Prostate gland (tissue), 2 donors: ENCODE measurements around the gene PPM1B. TPM values are rescaled to one million over a fixed set of nuclear protein-coding genes. Genes with fewer than 3 reads are reported as not detected.

Source experiments
- DNase-seq: peaks from one replicate; pipeline ENCODE4 v3.0.0-alpha.2; 2019; ENCODE audit warnings: low spot score
- H3K27ac ChIP-seq, 2 donors: fragments of 200-600 bp; sonication (generic); 2 replicates each; pipeline ENCODE4 v1.5.1; 2017 to 2019
- H3K27me3 ChIP-seq: fragments of 200-600 bp; sonication (generic); replicated peaks from 2 replicates; pipeline ENCODE4 v1.5.1; 2019; ENCODE audit not compliant: insufficient read depth
- H3K36me3 ChIP-seq, 2 donors: fragments of 200-600 bp; sonication (generic); 1 replicate in 1 of 2; 2 replicates in 1 of 2; pipeline versions ENCODE4 v1.5.1 to v1.8.1; 2017 to 2019
- H3K4me1 ChIP-seq: fragments of 200-600 bp; sonication (generic); replicated peaks from 2 replicates; pipeline ENCODE4 v1.5.1; 2019
- H3K4me3 ChIP-seq, 2 donors: fragments of 200-600 bp; sonication (generic); 2 replicates each; pipeline ENCODE4 v1.5.1; 2017 to 2019
- H3K9me3 ChIP-seq: fragments of 200-600 bp; sonication (generic); 2 replicates; pipeline ENCODE4 v1.5.1; 2017
- POLR2A ChIP-seq: fragments of 450-650 bp; IDR thresholded peaks from one replicate; pipeline ENCODE4 v1.6.1; 2016; ENCODE audit warnings: antibody characterized with exemption, mild to moderate bottlenecking
- POLR2AphosphoS5 ChIP-seq: sonication (generic); formaldehyde crosslinking; IDR thresholded peaks from one replicate; pipeline ENCODE4 v1.6.1; 2017; ENCODE audit warnings: antibody characterized with exemption
- WGBS: methylation state at CpG from one replicate; pipeline ENCODE4 v1.1.5; 2018; 5-methylcytosine and 5-hydroxymethylcytosine counted together
- intact Hi-C: fragments of 100-400 bp; cut with DNase I; formaldehyde crosslinking; loops from one replicate; pipeline ENCODE4 v1.14.2; 2022
- total RNA-seq, 2 donors: library from RNA; depleted of rRNA; stranded (reverse); fragments of >200 nt; gene quantifications; one replicate each; pipeline ENCODE4 v1.1.0, GENCODE V29; 2016
- TF ChIP-seq, protein P1 (sequence below), 4 experiments: fragments of 200-600 bp in 2 of 4; fragments of 450-650 bp in 2 of 4; sonication (generic) in 2 of 4; IDR thresholded peaks; 1 replicate in 3 of 4; 2 replicates in 1 of 4; pipeline ENCODE4 v1.5.1; 2016 to 2019; ENCODE audit warnings: antibody characterized with exemption in 4 of 4, mild to moderate bottlenecking in 2 of 4, moderate library complexity in 2 of 4

The PPM1B gene
- total RNA-seq, 2 donors from 2014 or later, result 59.9 to 65.4 TPM

DNA sequence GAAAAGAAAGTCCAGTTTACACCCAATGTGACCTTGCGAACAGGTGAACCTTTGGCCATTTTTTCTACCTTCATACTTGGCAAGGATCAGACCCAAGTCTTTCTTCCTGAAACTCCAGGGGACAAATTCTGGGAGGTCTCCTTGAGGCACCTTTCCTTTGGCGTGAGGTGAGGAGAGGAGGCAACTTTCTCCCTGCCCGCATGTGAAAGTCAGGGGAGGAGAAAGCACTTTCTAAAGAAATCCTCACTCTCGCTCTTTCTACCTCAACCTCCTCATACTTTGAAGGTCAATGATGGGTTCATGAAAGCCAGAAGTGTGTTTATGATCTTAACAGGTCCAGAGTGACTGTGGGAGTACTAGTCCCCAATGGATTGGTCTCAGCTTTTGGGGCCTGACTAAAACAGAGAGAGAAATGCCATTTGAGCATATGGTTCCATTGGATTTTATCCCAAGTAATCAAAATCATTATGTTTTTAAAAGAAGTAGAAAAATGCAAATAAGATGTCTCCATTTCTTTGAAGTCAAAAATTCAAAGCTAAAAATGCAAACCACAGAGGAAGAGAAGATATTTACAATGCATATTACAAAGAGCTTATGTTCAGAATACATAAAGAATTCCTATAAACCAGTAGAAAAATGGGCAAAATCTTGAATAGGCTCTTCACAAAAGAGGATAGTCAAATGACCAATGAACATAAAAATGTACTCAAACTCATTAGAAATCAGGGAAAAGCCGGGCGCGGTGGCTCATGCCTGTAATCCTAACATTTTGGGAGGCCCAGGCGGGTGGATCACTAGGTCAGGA is 15.6 kb upstream of the PPM1B start:
- H3K36me3 ChIP-seq, result no peaks in the 10 kb centered on the region
- no peak overlapping the region for H3K27ac ChIP-seq
- no peaks in the 10 kb centered on the region for H3K27me3 ChIP-seq
- intact Hi-C loops, result no loop called here
- no peak for DNase-seq
- no peaks in the 10 kb centered on the region for H3K4me1 ChIP-seq
- no peak for TF ChIP-seq POLR2AphosphoS5
- TF ChIP-seq, protein P1, sequence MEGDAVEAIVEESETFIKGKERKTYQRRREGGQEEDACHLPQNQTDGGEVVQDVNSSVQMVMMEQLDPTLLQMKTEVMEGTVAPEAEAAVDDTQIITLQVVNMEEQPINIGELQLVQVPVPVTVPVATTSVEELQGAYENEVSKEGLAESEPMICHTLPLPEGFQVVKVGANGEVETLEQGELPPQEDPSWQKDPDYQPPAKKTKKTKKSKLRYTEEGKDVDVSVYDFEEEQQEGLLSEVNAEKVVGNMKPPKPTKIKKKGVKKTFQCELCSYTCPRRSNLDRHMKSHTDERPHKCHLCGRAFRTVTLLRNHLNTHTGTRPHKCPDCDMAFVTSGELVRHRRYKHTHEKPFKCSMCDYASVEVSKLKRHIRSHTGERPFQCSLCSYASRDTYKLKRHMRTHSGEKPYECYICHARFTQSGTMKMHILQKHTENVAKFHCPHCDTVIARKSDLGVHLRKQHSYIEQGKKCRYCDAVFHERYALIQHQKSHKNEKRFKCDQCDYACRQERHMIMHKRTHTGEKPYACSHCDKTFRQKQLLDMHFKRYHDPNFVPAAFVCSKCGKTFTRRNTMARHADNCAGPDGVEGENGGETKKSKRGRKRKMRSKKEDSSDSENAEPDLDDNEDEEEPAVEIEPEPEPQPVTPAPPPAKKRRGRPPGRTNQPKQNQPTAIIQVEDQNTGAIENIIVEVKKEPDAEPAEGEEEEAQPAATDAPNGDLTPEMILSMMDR (IDR thresholded peaks at IDR 0.05), result no peak
- TF ChIP-seq POLR2A, result no peak
- 94% methylated on average over 8 of the region's 8 CpGs for WGBS
- H3K9me3 ChIP-seq, result no peaks in the 10 kb centered on the region
- H3K4me3 ChIP-seq, result no peak overlapping the region

DNA sequence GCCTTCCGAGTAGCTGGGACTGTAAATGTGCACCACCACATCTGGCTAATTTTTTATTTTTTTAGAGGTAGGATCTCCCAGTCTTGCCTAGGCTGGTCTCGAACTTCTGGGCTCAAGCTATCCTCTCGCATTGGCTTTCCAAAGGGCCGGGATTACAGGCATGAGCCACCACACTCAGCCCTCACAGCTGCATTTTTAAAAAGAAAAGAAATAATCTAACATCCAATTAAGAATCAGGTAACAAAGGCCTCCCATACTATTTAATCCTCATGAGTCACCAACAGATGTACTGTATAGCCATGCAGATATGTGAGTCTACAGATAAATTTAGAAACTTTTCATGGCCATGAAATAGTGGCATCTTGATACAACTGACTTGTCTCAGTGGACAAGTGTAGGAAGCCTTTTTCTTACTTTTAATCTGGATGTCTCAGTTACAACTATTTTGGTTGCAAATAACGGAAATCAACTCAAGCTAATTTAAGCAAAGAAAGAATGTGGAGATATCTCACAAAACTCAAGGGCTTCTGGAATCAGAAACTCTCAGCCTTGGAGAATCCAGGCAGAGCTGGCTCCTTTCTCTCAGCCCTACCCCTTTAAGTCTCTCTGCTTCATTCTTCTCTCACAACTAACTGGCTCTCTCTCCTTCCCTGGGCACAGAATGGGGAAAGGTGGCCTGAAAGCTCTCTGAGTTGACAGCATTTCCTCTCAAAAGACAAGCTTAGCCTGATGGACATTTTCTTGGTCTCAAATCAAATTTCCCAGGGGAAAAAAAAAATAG is 12.8 kb upstream of the PPM1B start:
- WGBS, result 86% methylated on average over 5 of the region's 5 CpGs
- no peak overlapping the region for H3K4me3 ChIP-seq
- TF ChIP-seq POLR2A (no peak), POLR2AphosphoS5 (no peak)
- TF ChIP-seq, protein P1 (IDR thresholded peaks at IDR 0.05), result no peak
- H3K27ac ChIP-seq, result no peak overlapping the region
- H3K9me3 ChIP-seq, result no peaks in the 10 kb centered on the region
- no peak for DNase-seq
- intact Hi-C loops, result no loop called here
- no peaks in the 10 kb centered on the region for H3K27me3 ChIP-seq
- no peaks in the 10 kb centered on the region for H3K36me3 ChIP-seq
- H3K4me1 ChIP-seq, result no peaks in the 10 kb centered on the region

DNA sequence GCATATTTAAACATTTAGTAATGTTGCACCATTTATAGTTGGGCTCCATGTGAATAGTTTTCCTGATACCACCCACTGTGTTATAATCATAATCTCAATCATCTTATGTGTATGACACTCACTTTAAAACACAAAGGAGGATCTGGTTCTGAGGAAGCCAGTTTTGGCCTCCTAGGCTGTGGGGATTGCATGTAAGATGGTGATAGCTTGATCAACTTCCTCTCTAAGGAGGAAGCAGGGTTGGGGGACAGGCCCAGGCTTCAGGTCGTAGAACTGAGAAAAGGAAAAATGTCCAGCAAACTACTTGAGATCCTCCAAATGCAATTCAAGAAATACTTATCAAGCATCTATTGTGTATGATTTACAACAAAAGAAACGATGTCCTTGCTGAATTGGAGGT is 4.9 kb upstream of the PPM1B start:
- DNase-seq, result no peak
- WGBS, result 86% methylated on average over 2 of the region's 2 CpGs
- Histone ChIP-seq H3K27ac (no peak overlapping the region), H3K4me1 (no peaks in the 10 kb centered on the region), H3K36me3 (no peaks in the 10 kb centered on the region), H3K4me3 (no peak overlapping the region), H3K27me3 (no peaks in the 10 kb centered on the region), H3K9me3 (no peaks in the 10 kb centered on the region)
- intact Hi-C loops, result no loop called here
- TF ChIP-seq, protein P1 (IDR thresholded peaks at IDR 0.05), result no peak
- no peak for TF ChIP-seq POLR2A
- no peak for TF ChIP-seq POLR2AphosphoS5

DNA sequence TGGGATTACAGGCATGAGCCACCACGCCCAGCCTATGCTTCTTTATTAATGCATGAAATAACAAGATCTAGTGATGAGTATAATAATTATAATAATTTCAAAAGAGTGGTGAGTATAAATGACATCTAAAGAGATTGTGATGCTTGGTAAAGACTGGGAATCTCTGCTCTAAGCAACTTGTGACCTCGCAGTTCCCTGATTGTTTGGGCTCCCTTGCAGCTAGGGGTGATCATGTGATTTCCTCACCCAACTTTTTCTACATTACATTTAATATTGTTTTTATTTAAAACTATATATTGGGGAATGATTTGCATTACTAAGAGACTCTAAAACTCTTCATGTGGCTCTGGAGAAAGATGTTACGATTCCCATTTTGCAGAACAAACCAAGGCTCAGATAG is 4.1 kb upstream of the PPM1B start:
- Histone ChIP-seq H3K9me3 (no peaks in the 10 kb centered on the region), H3K27ac (no peak overlapping the region), H3K36me3 (no peaks in the 10 kb centered on the region), H3K27me3 (no peaks in the 10 kb centered on the region), H3K4me3 (no peak overlapping the region), H3K4me1 (no peaks in the 10 kb centered on the region)
- TF ChIP-seq, protein P1 (IDR thresholded peaks at IDR 0.05), result no peak
- TF ChIP-seq POLR2AphosphoS5, result no peak
- 98% methylated on average over 3 of the region's 3 CpGs for whole genome bisulfite sequencing
- intact Hi-C loops, result loop anchor here (5.0 kb wide), 1 partner anchor 77 kb away; no protein-coding TSS in a partner anchor
- no peak for DNase-seq
